Measurements from ENCODE around the gene BCL11A.

BCL11A gene

GRCh38 chr2:60440767-60441163, 112.7 kb downstream of the BCL11A start:
- Histone ChIP-seq H4K8ac (ENCODE audit: low read depth, low read length) (no peak overlapping the region), H3K4me1 (ENCODE audit: control insufficient read depth in 2 of 2, insufficient read depth in 1 of 2, low read depth in 1 of 2, low read length in 2 of 2) (no peaks in the 10 kb centered on the region)

GRCh38 chr2:60440079-60440766, 113.2 kb downstream of the BCL11A start:
- Histone ChIP-seq H2BK120ac (ENCODE audit: low read depth, low read length) (no peak overlapping the region), H3K4me1 (ENCODE audit: control insufficient read depth in 2 of 2, insufficient read depth in 1 of 2, low read depth in 1 of 2, low read length in 2 of 2) (no peaks in the 10 kb centered on the region), H3K23ac (ENCODE audit: low read depth, low read length, poor library complexity) (no peak overlapping the region), H4K8ac (ENCODE audit: low read depth, low read length) (no peak overlapping the region), H3K4me3 (ENCODE audit: low read length in 2 of 2) (no peak overlapping the region), H2BK5ac (ENCODE audit: low read length) (no peak overlapping the region), H3K18ac (ENCODE audit: low read length) (no peak overlapping the region), H2BK15ac (ENCODE audit: low read length) (no peak overlapping the region), H3K36me3 (replicated peaks in 1 of 2; ENCODE audit: control insufficient read depth in 2 of 2, insufficient read depth in 2 of 2, low read length in 2 of 2) (no peaks in the 10 kb centered on the region), H4K91ac (ENCODE audit: low read depth, low read length, poor library complexity) (no peak overlapping the region), H3K27me3 (ENCODE audit: control insufficient read depth in 3 of 3, insufficient read depth in 3 of 3, low read depth in 1 of 3, low read length in 3 of 3) (no peaks in the 10 kb centered on the region), H2BK12ac (ENCODE audit: low read length) (no peak overlapping the region), H2AK5ac (ENCODE audit: low read depth, low read length) (no peak overlapping the region), H3K79me1 (ENCODE audit: low read depth, low read length) (no peaks in the 10 kb centered on the region), H3K9me3 (replicated peaks in 1 of 2; ENCODE audit: control insufficient read depth in 2 of 2, insufficient read depth in 1 of 2, low read depth in 1 of 2, low read length in 2 of 2) (no peaks in the 10 kb centered on the region), H3K27ac (replicated peaks; ENCODE audit: low read length) (no peak overlapping the region), H3K14ac (ENCODE audit: low read length) (no peak overlapping the region), H3K9ac (ENCODE audit: low read depth, low read length, poor library complexity) (no peak overlapping the region), H2AFZ (ENCODE audit: low read length) (no peak overlapping the region), H3K4me2 (ENCODE audit: insufficient read depth, low read length, poor library complexity, severe bottlenecking) (no peak overlapping the region), H3K4ac (ENCODE audit: low read length) (no peak overlapping the region)
- no peak for DNase-seq (ENCODE audit: low spot score)
- WGBS, 2 donors (ENCODE audit: extremely low coverage in 2 of 2, insufficient read length in 2 of 2, insufficient replicate concordance in 1 of 2): no CpG with 5 or more reads among the region's 3 CpGs

More at GRCh38 chr2:60440767-60441163, 112.7 kb downstream of the BCL11A start:
- Histone ChIP-seq H2BK120ac (ENCODE audit: low read depth, low read length) (no peak overlapping the region), H3K18ac (ENCODE audit: low read length) (no peak overlapping the region), H3K14ac (ENCODE audit: low read length) (no peak overlapping the region), H3K23ac (ENCODE audit: low read depth, low read length, poor library complexity) (no peak overlapping the region), H3K36me3 (replicated peaks in 1 of 2; ENCODE audit: control insufficient read depth in 2 of 2, insufficient read depth in 2 of 2, low read length in 2 of 2) (no peaks in the 10 kb centered on the region), H2AFZ (ENCODE audit: low read length) (no peak overlapping the region), H3K9me3 (replicated peaks in 1 of 2; ENCODE audit: control insufficient read depth in 2 of 2, insufficient read depth in 1 of 2, low read depth in 1 of 2, low read length in 2 of 2) (no peaks in the 10 kb centered on the region), H3K4me3 (ENCODE audit: low read length in 2 of 2) (no peak overlapping the region), H3K27me3 (ENCODE audit: control insufficient read depth in 3 of 3, insufficient read depth in 3 of 3, low read depth in 1 of 3, low read length in 3 of 3) (no peaks in the 10 kb centered on the region), H2BK15ac (ENCODE audit: low read length) (no peak overlapping the region), H4K91ac (ENCODE audit: low read depth, low read length, poor library complexity) (no peak overlapping the region), H3K79me1 (ENCODE audit: low read depth, low read length) (no peaks in the 10 kb centered on the region), H3K27ac (replicated peaks; ENCODE audit: low read length) (no peak overlapping the region), H2AK5ac (ENCODE audit: low read depth, low read length) (no peak overlapping the region), H2BK12ac (ENCODE audit: low read length) (no peak overlapping the region), H2BK5ac (ENCODE audit: low read length) (no peak overlapping the region), H3K4ac (ENCODE audit: low read length) (no peak overlapping the region), H3K9ac (ENCODE audit: low read depth, low read length, poor library complexity) (no peak overlapping the region), H3K4me2 (ENCODE audit: insufficient read depth, low read length, poor library complexity, severe bottlenecking) (no peak overlapping the region)
- no peak for DNase-seq (ENCODE audit: low spot score)
- no CpG with 5 or more reads among the region's 6 CpGs for WGBS, 2 donors (ENCODE audit: extremely low coverage in 2 of 2, insufficient read length in 2 of 2, insufficient replicate concordance in 1 of 2)

DNA sequence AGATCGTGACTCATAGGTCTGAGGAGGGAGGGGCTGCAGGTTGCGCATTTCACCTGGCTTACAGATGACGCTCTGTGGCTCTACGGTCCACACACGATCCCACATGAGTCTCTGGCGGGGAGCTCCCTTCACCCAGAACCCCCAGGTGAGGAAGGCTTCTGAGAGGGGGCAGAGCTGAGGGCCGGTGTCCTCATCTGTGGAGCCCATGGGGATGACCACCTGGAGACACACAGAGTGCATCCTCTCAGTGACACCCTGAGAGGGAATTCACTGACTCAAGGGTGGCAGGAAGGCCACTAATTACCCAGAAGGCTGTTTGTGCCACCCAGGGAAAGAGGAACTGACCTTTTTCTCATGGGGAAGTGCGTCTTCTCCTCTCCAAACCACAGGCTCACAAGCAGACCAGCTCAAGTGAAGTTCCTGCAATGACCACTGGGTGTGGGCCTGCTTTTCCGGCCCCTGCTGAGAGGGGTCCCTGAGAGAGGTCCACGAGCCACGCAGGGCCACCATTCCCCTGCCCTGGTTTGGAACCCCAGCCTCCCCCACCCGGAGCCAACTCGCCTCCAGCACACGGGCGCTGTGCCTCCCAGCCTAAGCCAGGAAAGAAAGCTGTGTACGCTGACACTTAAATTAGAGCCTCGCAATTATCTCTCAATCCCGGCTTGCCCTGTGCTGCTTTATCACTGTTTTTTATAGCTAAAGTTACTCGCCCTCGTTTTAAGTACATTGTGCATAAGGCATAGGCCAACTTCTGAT, 114.1 kb downstream of the BCL11A start:
- H3K36me3 ChIP-seq (replicated peaks in 1 of 2; ENCODE audit: control insufficient read depth in 2 of 2, insufficient read depth in 2 of 2, low read length in 2 of 2): no peaks in the 10 kb centered on the region
- H2AFZ ChIP-seq (ENCODE audit: low read length): no peak overlapping the region
- no peak for DNase-seq (ENCODE audit: low spot score)
- H4K8ac ChIP-seq (ENCODE audit: low read depth, low read length): no peak overlapping the region
- H3K18ac ChIP-seq (ENCODE audit: low read length): peak overlapping the region; percentile 40
- WGBS, 2 donors (ENCODE audit: extremely low coverage in 2 of 2, insufficient read length in 2 of 2, insufficient replicate concordance in 1 of 2): no CpG with 5 or more reads among the region's 20 CpGs
- no peak overlapping the region for H3K23ac ChIP-seq (ENCODE audit: low read depth, low read length, poor library complexity)
- H2BK12ac ChIP-seq (ENCODE audit: low read length): no peak overlapping the region
- H3K14ac ChIP-seq (ENCODE audit: low read length): no peak overlapping the region
- no peak overlapping the region for H2BK15ac ChIP-seq (ENCODE audit: low read length)
- no peak overlapping the region for H3K4me2 ChIP-seq (ENCODE audit: insufficient read depth, low read length, poor library complexity, severe bottlenecking)
- H4K91ac ChIP-seq (ENCODE audit: low read depth, low read length, poor library complexity): no peak overlapping the region
- H3K27ac ChIP-seq (replicated peaks; ENCODE audit: low read length): no peak overlapping the region
- no peak overlapping the region for H3K4ac ChIP-seq (ENCODE audit: low read length)
- no peaks in the 10 kb centered on the region for H3K27me3 ChIP-seq (ENCODE audit: control insufficient read depth in 3 of 3, insufficient read depth in 3 of 3, low read depth in 1 of 3, low read length in 3 of 3)
- no peak overlapping the region for H3K4me3 ChIP-seq (ENCODE audit: low read length in 2 of 2)
- no peak overlapping the region for H2BK5ac ChIP-seq (ENCODE audit: low read length)
- H3K9me3 ChIP-seq (replicated peaks in 1 of 2; ENCODE audit: control insufficient read depth in 2 of 2, insufficient read depth in 1 of 2, low read depth in 1 of 2, low read length in 2 of 2): no peaks in the 10 kb centered on the region
- H2AK5ac ChIP-seq (ENCODE audit: low read depth, low read length): no peak overlapping the region
- no peak overlapping the region for H2BK120ac ChIP-seq (ENCODE audit: low read depth, low read length)
- H3K4me1 ChIP-seq (ENCODE audit: control insufficient read depth in 2 of 2, insufficient read depth in 1 of 2, low read depth in 1 of 2, low read length in 2 of 2): no peaks in the 10 kb centered on the region
- no peak overlapping the region for H3K9ac ChIP-seq (ENCODE audit: low read depth, low read length, poor library complexity)
- H3K79me1 ChIP-seq (ENCODE audit: low read depth, low read length): no peaks in the 10 kb centered on the region

- DNase-seq (ENCODE audit: low spot score): no peak
- H3K79me1 ChIP-seq (ENCODE audit: low read depth, low read length): no peaks in the 10 kb centered on the region
- no peak overlapping the region for H3K27ac ChIP-seq (replicated peaks; ENCODE audit: low read length)
- H2BK5ac ChIP-seq (ENCODE audit: low read length): no peak overlapping the region
- no peaks in the 10 kb centered on the region for H3K27me3 ChIP-seq (ENCODE audit: control insufficient read depth in 3 of 3, insufficient read depth in 3 of 3, low read depth in 1 of 3, low read length in 3 of 3)
- no peak overlapping the region for H3K4ac ChIP-seq (ENCODE audit: low read length)
- no peak overlapping the region for H2AFZ ChIP-seq (ENCODE audit: low read length)
- no peak overlapping the region for H3K14ac ChIP-seq (ENCODE audit: low read length)
- H3K18ac ChIP-seq (ENCODE audit: low read length): no peak overlapping the region
- no peak overlapping the region for H3K9ac ChIP-seq (ENCODE audit: low read depth, low read length, poor library complexity)
- WGBS, 2 donors (ENCODE audit: extremely low coverage in 2 of 2, insufficient read length in 2 of 2, insufficient replicate concordance in 1 of 2): no CpG with 5 or more reads among the region's 6 CpGs
- no peak overlapping the region for H2BK15ac ChIP-seq (ENCODE audit: low read length)
- H3K4me3 ChIP-seq (ENCODE audit: low read length in 2 of 2): no peak overlapping the region
- H3K9me3 ChIP-seq (replicated peaks in 1 of 2; ENCODE audit: control insufficient read depth in 2 of 2, insufficient read depth in 1 of 2, low read depth in 1 of 2, low read length in 2 of 2): no peaks in the 10 kb centered on the region
- H3K4me2 ChIP-seq (ENCODE audit: insufficient read depth, low read length, poor library complexity, severe bottlenecking): no peak overlapping the region
- no peak overlapping the region for H4K91ac ChIP-seq (ENCODE audit: low read depth, low read length, poor library complexity)
- H4K8ac ChIP-seq (ENCODE audit: low read depth, low read length): no peak overlapping the region
- H3K4me1 ChIP-seq (ENCODE audit: control insufficient read depth in 2 of 2, insufficient read depth in 1 of 2, low read depth in 1 of 2, low read length in 2 of 2): no peaks in the 10 kb centered on the region
- no peaks in the 10 kb centered on the region for H3K36me3 ChIP-seq (replicated peaks in 1 of 2; ENCODE audit: control insufficient read depth in 2 of 2, insufficient read depth in 2 of 2, low read length in 2 of 2)
- H3K23ac ChIP-seq (ENCODE audit: low read depth, low read length, poor library complexity): no peak overlapping the region
- H2BK12ac ChIP-seq (ENCODE audit: low read length): no peak overlapping the region
- no peak overlapping the region for H2AK5ac ChIP-seq (ENCODE audit: low read depth, low read length)
- no peak overlapping the region for H2BK120ac ChIP-seq (ENCODE audit: low read depth, low read length)
Measured at GRCh38 chr2:60438653-60439052, 114.8 kb downstream of the BCL11A start.
